HG02623 (cell line): ENCODE measurements around the gene C1orf174.
A peak's percentile ranks its signal among the peaks of the same experiment; 100 is the strongest.

Source experiments
- ATAC-seq: cut with Tn5 transposase; IDR thresholded peaks from one replicate; pipeline ENCODE4 v1.9.1; 2021; ENCODE audit warnings: moderate library complexity; ENCODE audit not compliant: unreplicated experiment

The C1orf174 gene

DNA sequence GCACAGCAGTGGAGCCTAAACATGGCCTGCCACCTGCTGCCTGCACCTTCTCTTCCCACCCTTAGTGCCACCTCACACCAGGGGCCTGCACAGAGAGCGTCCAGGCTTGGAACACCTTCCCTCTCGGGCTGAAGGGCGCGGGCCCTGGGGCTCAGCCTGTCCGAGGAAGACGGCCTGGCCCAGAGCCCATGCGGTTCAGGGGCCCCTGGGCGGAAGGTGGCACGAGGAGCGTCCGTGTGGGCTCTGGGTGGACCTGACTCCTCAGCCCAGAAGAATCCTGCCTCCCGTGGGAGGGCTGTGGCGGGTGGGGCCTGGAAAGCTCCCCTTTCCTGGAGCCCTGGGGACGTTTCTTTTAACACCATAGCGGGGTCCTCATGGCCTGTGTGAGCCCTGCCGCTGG is 23.4 kb downstream of the C1orf174 start:
- ATAC-seq: no peak

- ATAC-seq: no peak
Observed at GRCh38 chr1:3874736-3875135, 25.3 kb downstream of the C1orf174 start.

- ATAC-seq: no peak
Observed at GRCh38 chr1:3872546-3872945, 27.5 kb downstream of the C1orf174 start.

DNA sequence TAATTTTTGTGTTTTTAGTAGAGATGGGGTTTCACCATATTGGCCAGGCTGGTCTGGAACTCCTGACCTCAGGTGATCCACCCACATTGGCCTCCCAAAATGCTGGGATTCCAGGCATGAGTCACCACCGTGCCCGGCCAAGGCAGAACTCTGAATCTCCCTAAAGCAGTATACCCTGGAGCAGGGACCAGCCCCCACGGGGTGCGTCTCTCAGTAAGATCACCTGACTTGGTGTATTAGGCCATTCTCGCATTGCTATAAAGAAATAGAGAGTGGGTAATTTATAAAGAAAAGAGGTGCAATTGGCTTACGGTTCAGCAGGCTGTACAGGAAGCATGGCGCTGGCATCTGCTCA is 28.6 kb downstream of the C1orf174 start:
- ATAC-seq: no peak

DNA sequence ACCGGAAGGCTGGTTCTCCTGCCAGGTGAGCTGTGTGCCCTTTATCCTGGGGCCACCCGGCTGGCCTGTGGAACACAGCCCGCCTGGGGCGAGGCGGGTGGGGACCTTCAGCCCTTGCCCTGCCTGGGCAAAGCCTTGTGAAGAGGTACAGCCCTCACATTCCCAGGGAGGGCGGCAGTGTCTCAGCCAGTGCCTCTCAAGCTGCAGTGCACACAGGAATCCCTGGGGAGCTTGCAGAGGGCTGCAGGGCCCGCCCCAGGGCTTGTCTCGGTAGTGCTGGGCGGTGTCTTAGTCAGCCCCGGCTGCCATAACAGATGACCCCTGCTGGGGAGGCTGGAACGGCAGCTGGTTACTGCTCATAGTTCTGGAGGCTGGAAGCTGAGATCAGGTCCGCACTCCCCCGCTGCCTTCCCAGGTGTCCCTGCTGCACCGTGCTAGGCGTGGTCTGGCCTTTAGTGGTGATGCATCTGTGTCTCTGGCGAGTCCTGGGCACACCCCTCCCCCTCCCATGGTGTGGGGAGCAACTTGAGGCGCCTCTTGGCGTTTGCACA is 30.2 kb downstream of the C1orf174 start:
- ATAC-seq: no peak

DNA sequence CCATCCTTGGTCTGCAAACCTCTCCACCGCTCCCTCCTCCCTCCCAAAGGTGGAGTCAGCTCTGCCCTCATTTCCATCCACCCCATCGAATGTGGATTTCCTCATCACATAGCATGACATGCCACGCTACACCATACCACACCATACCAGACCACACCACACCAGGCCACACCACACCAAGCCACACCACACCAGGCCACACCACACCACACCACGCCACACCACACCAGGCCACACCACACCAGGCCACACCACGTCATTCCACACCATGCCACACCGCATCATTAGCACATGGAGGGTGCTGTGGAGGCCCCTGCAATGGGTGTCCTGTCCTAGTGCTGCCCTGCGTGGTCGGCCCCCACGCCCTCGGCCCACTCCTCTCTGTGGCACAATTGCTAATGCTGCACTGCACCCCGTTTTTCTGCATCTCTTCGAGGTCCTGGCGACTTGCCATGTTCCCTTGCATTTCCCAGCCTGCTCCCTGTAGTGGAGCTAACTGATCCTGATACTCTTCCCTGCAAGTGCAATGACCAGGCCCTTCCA is 31.5 kb downstream of the C1orf174 start:
- ATAC-seq: no peak

- ATAC-seq: no peak
Observed at GRCh38 chr1:3865606-3866160, 34.4 kb downstream of the C1orf174 start.

DNA sequence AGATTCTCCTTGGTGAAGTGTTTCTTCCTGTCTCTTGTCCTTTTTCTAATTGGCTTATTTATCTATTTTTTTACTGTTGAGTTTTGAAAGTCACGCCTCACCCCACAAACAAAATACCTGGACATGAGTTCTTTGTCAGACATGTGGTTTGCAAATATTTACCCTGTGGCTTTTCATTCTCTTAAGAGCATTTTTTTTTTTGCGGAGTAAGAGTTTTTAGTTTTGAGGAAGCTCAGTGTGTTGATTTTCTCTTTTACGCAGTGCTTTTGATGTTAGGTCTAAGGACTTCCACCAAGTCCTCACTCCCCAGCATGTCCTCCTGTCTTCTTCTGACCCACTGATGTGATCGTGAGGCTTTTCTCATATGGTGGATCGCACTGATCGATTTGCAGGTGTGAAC is 35.2 kb downstream of the C1orf174 start:
- ATAC-seq: no peak

DNA sequence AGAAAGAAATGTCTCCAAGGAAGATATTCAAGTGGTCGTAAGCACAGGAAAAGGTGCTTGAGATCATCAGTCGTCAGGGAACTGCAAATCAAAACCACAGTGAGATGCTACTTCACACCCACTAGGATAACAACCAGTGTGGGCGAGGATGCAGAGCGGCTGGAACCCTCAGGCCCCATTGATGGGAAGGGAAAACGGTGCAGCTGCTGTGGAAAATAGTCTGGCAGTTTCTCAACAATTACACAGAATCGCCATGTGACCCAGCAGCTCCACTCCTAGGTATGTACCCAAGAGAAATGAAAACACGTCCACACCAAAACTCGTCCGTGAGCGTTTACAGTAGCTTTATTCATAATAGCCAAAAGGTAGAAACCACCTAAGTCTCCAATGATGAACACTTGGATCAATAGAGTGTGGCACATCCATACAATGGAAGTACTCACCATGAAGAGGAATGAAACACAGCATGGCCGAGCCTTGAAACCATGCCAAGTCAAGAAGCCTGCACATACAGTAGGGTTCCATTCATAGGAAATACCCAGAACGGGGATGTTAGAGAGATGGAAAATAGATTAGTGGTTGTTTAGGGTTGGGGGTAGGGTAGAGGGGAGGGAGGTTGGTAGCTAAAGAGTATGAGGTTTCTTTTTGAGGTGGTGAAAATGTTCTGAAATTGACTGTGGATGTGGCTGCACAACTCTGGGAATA is 36.7 kb downstream of the C1orf174 start:
- no peak for ATAC-seq

DNA sequence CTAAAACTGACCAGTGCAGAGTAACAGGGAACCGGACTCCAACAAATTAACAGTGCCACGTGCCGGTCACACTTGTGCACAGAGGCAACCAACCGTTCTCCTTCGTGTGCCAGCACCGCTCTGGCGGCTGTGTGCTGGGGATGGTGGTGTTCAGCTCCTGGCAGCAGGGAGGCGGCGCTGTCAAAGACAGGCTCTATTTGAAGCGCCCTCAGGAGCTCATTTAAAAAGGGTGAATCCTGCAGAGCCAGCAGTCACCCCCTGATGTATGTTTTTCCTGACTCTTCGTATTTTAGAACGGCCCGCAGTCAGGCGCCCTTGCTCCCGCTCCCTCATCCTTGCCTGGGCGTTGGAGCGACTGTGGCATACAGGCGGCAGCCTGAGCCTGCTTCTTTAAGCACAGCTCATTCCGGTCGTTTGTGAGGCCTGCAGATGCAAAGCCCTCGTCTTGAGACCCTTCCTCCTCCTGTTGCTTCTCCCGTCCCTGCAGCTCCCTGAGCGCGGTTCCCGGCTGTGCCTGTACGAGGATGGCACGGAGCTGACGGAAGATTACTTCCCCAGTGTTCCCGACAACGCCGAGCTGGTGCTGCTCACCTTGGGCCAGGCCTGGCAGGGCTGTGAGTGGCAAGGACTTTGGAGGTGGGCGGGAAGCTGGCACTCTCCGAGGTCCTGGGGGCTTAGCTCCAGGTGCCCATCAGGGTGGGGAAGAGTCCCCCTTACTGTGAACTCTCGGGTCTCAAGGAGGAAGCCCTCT is 41.7 kb downstream of the C1orf174 start:
- ATAC-seq: no peak

- ATAC-seq: no peak
Observed at GRCh38 chr1:3857791-3858129, 42.3 kb downstream of the C1orf174 start.

- peak; percentile 95 for ATAC-seq
Observed at GRCh38 chr1:3856923-3857790, 42.9 kb downstream of the C1orf174 start, which contains the start of the genes CEP104 and DFFB. TSS of gene CEP104 (minus strand) at chr1:3857211. CDS start at chr1:3852407, 4,804 bp downstream. TSS of gene DFFB (plus strand) at chr1:3857476. CDS start at chr1:3857604, 128 bp downstream.

- ATAC-seq: no peak
Observed at GRCh38 chr1:3852711-3853485, 47.2 kb downstream of the C1orf174 start.

- ATAC-seq: no peak
Observed at GRCh38 chr1:3852091-3852490, 48.0 kb downstream of the C1orf174 start.

- ATAC-seq: no peak
Observed at GRCh38 chr1:3851292-3851691, 48.8 kb downstream of the C1orf174 start.

DNA sequence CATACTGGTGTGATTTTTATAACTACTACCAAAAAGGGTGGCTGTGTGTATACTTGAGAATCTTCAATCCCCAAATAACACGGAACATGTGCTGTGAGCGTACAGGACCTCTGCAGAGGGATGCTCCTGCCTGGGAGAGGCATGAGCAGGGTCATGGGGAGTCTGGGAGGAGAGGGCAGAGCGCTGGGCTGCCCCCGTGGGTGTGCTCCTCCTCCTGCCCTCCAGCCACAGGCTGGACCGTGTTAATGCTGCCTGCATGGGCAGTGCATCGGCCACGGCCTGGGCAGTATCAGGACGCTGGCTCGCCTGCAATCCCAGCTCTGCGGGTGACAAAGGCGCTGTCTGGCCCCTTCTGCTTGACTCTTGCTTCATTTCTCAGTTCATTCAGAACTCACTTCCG is 49.2 kb downstream of the C1orf174 start:
- ATAC-seq: no peak

DNA sequence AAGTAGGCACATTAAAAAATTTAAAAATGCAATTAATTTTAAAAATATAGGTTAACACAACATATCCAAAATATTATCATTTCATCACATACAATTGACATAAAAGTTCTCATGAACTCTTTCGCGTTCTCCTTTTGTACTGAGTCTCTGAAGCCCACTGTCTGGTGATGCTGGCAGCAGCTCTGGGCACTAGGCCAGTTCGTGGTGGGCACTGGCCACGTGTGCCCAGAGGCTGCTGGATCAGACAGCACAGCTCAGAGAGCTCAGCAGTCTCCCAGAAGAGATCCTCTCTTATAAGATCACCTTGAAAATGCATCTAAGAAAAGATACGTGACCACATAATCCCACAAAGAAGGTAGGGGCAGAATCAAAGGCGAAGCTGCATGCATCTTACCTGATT is 53.0 kb downstream of the C1orf174 start:
- no peak for ATAC-seq

- ATAC-seq: no peak
Observed at GRCh38 chr1:3846541-3846940, 53.5 kb downstream of the C1orf174 start.

- ATAC-seq: no peak
Observed at GRCh38 chr1:3842912-3843311, 57.2 kb downstream of the C1orf174 start.

DNA sequence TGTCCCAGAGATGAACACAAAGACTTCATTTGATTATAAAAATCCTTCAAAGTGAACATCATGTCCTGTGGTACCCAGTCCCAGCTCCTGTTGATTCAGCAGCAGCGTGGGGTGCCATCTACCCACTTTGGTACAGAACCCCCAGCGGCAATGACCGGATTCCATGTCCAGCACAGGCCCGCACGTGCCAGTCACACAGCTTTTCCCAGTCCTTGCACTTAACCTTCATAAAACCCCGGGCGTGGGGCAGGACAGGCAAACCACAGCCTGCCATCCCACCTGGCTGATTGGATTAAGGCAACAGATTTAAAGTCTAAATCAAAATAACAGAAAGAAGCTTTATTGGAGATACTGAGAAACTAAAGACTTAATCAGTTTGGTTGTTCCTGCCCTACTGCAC is 58.6 kb downstream of the C1orf174 start:
- no peak for ATAC-seq
